Skin epidermis (tissue), 12 donors: ENCODE data around the gene C3orf52.
"Not testable (repeated sequence)": the region's sequence is repeated elsewhere in the genome, so short reads cannot be mapped to it uniquely, and the experiment has no call there.

Experiments used
- H3K27ac ChIP-seq, 21 experiments: fragments of 200-600 bp; sonication (generic) in 11 of 21; one replicate each; pipeline ENCODE4 v1.5.0; 2020; ENCODE audit warnings: mild to moderate bottlenecking in 3 of 21, inconsistent platforms in 2 of 21, moderate library complexity in 2 of 21
- H3K4me3 ChIP-seq, 7 experiments: fragments of 200-600 bp; sonication (generic) in 2 of 7; one replicate each; pipeline ENCODE4 v1.5.0; 2020; ENCODE audit warnings: inconsistent platforms in 2 of 7, mild to moderate bottlenecking in 2 of 7, moderate library complexity in 1 of 7

C3orf52 gene, protein sequence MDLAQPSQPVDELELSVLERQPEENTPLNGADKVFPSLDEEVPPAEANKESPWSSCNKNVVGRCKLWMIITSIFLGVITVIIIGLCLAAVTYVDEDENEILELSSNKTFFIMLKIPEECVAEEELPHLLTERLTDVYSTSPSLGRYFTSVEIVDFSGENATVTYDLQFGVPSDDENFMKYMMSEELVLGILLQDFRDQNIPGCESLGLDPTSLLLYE

DNA sequence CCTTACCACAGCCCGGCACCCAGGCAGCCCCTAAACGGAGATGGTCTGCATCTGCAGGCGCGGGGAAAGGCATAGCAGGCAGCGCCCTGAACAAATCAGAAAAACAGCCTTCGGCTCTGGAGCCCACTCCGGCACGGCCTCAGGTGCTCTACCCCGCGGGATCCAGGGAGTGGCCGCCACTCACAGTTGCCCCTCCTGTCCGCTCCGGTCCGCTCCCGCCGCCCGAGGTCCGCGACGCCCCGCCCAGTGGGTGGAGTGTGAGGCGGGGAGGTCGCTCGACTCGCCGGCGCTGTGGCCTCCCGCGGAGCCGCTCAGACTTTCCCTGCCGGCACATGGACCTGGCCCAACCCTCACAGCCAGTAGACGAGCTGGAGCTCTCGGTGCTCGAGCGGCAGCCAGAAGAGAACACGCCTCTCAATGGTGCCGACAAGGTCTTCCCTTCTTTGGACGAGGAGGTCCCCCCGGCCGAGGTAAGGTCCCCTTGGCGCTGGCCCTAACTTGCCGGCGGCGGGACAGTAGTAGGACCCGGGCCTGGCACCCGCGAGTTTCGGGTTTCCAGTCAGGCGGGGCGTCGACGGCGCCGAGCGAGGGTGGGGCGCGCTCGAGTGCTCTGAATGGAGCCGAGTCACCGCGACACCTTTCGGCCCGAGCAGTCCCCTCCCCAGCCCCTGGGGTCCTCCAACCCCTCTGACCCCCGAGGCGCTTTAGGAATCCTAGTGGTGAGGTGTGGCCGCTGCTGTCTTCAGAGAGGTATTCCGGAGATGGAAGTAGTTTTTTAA, at the start of gene C3orf52:
C3orf52 (plus strand) TSS at position 314 of the 779 bp plus-strand sequence; CDS start at position 333, 19 bp downstream.
- H3K27ac ChIP-seq, result peak within 1 kb of the TSS in 19 of 21 experiments; percentile 24 to 89 (median 77)
- peak within 1 kb of the TSS; percentile 33 to 65 (median 51) for H3K4me3 ChIP-seq

DNA sequence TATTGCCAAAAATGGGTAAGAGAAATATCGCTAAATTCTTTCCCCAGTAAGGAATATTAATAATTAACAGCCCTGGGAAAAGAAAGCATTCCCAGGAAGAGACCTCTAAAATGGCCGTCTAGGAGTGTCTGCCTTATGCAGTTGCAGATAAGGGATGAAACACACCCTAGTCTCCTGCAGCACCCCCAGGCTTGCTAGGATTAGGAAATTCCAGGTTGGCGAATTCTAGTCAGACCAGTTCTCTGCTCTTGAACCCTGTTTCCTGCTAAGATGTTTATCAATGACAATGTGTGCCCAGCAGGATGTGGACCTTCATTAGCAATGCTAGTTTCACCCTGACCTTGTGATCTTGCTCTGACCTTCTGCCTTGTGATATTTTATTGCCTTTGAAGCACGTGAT, 49.0 kb upstream of the C3orf52 start:
- not testable (repeated sequence) for H3K27ac ChIP-seq, H3K4me3 ChIP-seq

DNA sequence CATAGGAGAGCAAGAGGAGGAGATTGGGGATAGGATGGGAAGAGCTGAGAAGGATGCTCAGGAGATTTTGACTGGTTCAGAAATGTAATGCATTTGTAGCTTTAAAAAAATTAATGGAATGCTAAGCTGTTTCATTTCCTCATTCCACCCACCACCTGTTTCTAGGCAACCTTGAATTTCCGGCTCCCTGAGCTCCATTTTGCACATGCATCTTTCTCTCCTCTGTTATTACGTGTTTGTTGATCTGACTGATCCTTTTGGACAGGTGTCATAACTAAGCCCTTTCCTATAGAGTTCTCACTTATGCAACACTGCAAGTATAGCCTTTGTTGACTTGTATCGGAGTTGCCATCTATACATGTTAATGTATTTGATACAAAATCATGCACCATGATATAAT, 47.3 kb upstream of the C3orf52 start:
- no peak overlapping the region for H3K27ac ChIP-seq

DNA sequence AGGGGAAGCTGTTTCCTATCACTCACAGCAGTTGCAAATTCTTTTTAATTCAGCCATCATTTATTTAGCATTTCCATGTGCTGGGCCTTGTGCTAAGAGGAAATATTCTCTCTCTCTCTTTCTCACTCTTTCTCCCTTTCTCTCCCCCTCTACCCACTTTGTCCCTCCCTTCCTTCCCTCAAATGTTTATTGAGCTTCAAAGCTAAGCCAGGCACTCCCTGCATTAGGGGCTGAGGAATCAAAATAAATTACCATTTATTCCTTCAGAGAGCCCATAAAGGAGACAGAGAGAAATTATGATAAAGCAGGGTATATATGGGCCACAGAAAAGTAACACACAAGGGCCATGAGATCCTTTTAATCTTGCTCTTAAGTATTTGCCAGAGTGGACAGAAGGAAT, 44.9 kb upstream of the C3orf52 start:
- Histone ChIP-seq H3K4me3 (no peak overlapping the region), H3K27ac (no peak overlapping the region)

More for the DNA sequence above, 47.3 kb upstream of the C3orf52 start:
- H3K4me3 ChIP-seq, result no peak overlapping the region

DNA sequence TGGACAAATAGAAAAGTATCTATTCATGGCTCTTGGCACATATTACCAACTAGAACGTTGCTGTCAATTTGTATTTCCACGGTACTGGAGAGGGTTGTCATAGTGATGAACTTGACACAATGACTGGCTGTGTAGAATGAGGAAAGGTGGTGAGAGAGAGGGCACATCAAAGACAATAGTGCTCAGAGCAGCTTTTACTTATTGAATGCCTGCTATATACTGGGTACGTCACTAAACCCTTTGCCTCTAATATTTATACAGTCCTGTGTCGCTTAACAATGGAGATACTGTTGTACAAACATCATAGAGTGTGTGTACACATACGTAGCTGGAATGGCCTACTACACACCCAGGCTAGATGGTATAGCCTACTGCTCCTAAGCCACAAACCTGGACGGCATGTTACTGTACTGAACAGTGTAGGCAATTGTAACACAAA, 43.3 kb upstream of the C3orf52 start:
- H3K4me3 ChIP-seq, result no peak overlapping the region
- H3K27ac ChIP-seq, result no peak overlapping the region

DNA sequence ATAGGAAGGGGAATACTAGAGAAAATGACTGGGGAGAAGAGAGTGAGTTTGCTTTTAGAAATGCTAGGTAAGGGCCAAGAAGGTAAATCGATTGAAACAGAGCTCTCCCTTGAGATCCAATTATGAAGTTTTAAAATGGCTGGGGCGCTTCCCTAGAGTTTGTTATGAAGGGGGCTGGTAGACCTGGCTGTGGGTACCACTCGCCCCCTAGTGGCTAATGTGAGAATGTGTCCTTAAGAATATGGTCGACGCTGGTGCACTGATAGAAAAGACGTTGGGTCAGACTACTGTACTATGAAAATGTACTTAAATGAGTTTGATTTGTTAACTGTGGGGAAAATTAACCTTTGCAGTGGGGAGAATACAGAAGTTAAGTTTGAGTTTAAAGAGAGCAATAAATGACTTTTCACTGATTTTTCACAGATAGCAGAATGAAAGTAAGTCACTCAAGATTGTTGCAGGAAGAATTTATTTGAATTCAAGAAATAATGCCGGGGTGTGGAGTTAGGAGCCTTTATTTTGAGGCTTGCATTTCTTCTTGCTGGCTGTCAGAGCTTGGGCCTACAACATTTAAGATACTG, 42.5 kb upstream of the C3orf52 start:
- Histone ChIP-seq H3K27ac (no peak overlapping the region), H3K4me3 (no peak overlapping the region)

DNA sequence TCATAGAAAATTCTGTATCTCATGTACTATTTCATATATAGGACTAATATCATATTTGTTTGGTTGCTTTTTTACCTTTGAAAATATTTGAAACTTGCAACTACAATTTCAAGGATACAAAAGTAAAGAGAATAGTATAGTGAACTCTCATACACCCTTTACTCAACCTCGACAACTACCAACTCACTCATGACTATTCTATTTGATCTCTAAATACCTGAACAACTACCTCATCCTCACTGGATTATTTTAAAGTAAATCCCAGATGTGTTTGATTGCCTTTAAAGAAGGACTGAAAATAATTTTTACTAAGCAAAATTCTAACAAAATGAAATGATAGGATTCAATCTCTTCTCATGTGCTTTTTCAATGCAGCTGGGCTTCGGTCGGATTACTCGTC, 39.6 kb upstream of the C3orf52 start:
- Histone ChIP-seq H3K4me3 (no peak overlapping the region), H3K27ac (no peak overlapping the region)

DNA sequence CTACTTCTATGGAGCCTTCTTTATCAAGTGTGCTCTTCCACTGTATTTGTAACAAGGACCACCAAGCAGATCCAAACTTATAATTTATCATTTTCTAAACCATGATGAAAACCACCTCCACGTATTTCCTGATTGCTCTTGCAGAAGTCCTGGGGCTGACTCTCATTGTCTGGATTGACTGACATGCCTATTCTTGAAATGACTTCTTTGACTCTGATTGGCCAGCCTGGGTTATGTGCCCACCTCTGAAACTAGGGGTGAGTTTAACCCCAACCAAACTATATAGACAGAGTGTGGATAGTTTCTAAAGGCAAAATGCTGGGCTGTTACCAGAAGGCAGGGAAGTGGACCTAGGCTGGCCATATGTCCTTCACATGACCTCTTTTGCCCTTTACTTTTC, 38.9 kb upstream of the C3orf52 start:
- no peak overlapping the region for H3K4me3 ChIP-seq

DNA sequence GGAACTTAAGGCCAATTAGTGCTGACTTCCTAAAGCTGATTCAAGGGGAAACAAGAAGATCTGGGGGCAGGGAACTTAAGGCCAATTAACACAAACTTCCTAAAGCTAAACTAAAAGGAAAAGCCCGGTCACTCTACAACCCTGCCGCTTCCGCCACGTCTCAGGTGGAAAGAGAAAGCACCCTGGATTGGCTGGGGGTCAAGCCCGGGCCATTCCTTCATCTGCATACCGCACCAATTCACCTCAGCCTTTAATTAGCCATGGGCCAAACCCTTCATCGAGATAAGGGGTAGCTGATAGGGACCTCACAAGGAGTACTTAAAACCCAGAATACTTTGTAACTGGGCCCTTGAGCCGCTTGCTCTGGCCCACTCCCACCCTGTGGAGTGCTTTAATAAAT, 37.3 kb upstream of the C3orf52 start:
- no peak overlapping the region for H3K4me3 ChIP-seq

More for the DNA sequence above, 38.9 kb upstream of the C3orf52 start:
- no peak overlapping the region for H3K27ac ChIP-seq

DNA sequence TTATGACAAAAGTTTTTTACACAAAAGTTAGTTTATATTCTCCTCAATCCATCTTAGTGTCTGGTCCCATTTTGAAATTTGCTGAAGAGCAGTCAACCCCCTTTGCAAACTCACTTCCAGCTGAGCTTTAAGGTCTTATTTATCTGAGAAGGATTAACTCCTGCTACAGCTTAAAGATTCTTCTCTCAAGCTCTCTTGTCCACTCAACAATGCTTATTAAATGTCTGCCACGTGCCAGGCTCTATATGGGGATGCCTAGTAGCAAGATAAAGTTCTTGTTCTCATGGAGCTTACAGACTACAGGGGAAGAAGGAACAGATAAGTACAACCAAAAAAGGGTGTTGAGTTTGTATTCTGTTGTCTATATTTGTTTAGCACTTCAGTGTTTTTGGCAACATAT, 33.0 kb upstream of the C3orf52 start:
- Histone ChIP-seq H3K4me3 (no peak overlapping the region), H3K27ac (no peak overlapping the region)

More for the DNA sequence above, 37.3 kb upstream of the C3orf52 start:
- H3K27ac ChIP-seq, result no peak overlapping the region

DNA sequence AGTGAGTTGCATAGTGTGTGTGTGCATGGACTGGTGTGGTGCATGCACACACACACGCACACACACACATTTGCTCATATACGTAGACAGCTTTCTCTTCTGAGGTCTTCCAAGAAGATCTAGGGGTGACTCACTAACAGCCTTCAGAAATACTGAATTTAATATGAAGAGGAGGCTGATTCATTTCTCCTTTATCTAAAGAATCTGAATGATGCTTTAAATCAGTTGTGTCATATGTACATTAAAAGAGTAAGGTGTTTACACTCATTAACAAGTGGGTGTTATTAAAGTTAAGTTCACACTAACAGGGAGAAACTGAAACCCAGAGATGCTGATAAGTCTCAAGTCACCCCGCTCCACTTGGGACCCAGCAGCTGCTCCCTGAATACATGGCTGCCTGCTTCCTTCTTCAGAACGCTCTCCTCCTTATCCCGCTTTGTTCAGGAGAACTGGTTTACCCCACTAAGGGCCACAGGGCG, 29.7 kb upstream of the C3orf52 start:
- Histone ChIP-seq H3K27ac (no peak overlapping the region), H3K4me3 (no peak overlapping the region)

DNA sequence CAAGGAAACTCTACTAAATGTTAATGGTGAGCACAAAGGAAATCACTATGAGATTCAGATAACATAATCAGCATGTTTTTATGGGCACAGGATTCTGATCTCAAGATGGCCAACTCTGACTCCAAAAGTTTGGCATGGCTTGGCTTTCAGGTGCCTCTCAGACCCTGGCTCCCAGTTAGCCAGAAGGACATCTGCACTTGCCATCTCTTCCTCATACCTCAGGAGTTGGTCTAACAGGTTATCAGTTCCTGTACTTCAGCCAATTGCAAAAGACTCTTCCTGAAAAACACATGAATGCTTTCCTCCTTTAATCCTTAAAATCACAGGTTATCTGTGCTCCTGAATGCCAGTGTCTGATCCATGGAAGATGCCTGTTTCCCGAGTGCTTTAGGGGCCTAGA, 26.7 kb upstream of the C3orf52 start:
- Histone ChIP-seq H3K4me3 (no peak overlapping the region), H3K27ac (no peak overlapping the region)

DNA sequence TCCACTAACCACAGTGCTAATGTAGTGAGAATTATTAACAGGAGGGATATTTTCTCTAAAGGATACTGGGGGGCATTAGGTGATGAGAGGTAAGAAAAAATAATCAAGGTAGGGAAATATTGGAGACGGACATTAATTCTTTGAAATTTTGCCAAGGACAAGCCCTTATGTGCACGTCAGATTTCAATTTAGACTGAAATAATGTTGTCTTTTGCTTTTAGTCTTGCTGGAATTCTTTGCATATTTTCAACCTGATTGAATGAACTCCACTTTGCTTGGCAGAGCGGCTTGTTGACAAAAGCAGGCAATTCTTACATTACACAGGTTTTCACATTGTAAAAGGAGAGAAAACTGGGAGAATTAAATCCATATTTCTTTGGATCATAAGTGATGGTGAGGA, 25.0 kb upstream of the C3orf52 start:
- Histone ChIP-seq H3K4me3 (no peak overlapping the region), H3K27ac (no peak overlapping the region)

DNA sequence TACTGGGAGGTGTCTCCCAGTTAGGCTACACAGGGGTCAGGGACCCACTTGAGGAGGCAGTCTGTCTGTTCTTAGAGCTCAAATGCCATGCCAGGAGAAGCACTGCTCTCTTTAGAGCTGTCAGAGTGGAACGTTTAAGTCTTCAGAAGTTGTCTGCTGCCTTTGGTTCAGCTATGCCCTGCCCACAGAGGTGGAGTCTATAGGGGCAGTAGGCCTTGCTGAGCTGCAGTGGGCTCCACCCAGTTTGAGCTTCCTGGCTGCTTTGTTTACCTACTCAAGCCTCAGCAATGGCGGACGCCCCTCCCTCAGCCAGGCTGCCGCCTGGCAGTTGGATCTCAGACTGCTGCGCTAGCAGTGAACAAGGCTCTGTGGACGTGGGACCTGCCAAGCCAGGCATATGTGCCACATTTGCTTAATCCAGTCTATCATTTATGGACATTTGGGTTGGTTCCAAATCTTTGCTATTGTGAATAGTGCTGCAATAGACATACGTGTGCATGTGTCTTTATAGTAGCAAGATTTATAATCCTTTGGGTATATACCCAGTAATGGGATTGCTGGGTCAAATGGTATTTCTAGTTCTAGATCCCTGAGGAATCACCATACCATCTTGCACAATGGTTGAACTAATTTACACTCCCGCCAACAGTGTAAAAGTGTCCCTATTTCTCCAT, 13.7 kb upstream of the C3orf52 start:
- peak overlapping the region in 7 of 21 experiments; percentile 4 to 55 (median 29) for H3K27ac ChIP-seq
- not testable (repeated sequence) for H3K4me3 ChIP-seq

DNA sequence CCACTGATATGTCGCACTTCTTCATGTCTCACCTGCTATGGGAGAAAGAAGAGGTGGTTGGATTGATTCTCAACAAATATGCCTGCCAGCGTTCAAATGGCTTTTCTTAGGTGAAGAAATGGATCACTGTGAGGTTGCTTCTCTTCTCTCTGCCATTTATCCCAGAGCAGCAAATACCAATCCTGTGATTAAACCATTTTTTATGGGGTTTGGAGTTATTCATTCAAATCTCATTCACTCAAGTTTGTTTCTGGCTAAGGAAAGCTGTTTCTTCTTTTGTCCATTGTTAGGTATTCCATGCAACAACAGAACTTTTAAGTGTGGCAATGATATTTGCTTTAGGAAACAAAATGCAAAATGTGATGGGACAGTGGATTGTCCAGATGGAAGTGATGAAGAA, 12.2 kb upstream of the C3orf52 start:
- H3K27ac ChIP-seq, result peak overlapping the region in 9 of 21 experiments; percentile 18 to 67 (median 48)
- H3K4me3 ChIP-seq, result no peak overlapping the region

DNA sequence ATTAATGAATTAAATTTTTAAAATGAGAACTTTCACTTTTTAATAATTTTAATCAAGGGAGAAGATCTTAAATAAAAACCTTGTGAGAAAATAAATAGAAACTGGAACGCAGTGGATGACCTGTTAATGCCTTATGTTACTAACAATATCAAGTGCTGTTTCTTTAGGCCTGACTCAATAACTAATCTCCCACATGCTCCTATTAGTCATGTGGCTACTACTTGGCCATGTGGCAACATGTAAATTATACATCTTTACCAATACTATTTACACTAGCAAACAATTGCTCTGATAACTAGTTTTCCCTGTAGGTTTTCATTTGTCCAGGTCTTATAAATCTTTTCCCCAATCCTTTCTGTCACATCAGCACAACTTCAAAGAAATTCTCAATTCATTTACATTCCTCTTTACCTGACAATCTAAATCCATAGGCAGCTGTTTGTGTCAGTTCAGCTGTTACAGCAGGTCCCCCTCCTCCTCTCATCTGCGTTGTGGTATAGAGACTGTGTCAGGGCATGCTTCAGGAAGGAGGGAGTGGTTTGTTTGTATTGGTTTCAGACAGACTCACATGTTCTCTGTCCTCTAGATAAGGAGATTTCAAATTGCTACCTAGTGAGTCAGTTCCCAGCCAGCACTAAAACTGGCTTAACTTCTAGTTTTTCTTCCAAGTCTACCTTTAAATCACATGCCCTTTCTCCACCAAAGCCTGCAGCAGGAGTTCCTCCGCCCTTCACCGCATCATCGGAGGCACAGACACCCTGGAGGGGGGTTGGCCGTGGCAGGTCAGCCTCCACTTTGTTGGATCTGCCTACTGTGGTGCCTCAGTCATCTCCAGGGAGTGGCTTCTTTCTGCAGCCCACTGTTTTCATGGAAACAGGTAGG, 11.3 kb upstream of the C3orf52 start:
- no peak overlapping the region for H3K4me3 ChIP-seq
- H3K27ac ChIP-seq, result peak overlapping the region in 13 of 21 experiments; percentile 2 to 67 (median 54)

DNA sequence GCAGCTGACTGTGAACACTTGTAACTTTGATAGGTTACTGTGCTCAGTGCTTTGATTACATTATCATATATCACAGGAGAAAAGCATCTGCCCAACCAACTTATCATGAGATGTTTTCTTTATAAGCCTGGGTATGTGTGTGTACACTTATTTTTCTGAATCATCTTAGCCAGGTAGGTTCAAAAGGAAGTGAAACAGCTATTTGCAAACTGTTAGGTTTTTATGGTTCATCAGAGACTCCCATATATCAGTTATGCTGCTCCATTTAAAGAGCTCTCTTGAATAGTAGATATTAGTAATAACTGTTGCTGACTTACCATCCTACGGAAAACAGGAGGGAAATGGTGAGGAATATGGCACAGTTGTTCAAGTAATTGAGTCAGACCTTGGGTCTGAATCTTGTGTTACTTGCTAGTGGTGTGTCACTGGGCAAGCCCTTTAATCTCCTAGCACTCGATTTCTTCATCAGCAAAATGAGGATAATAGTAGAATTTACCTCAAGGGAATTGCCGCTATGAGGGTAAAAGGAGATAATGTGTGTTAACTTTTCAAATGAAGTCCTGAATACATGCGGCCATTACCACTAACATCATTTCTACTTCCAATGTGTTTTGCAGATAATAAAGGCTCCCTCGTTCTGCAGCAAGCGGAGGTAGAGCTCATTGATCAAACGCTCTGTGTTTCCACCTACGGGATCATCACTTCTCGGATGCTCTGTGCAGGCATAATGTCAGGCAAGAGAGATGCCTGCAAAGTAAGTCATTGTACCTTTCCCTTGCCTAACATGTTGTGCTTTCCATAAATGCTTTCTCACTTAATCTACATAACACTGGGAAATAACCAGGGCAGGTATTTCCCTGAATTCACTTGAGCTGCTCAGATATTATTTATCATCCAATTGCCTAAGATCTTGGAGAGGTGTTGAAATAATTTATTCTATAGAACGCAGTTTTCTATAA, 7.8 kb upstream of the C3orf52 start:
- Histone ChIP-seq H3K27ac (no peak overlapping the region), H3K4me3 (no peak overlapping the region)

DNA sequence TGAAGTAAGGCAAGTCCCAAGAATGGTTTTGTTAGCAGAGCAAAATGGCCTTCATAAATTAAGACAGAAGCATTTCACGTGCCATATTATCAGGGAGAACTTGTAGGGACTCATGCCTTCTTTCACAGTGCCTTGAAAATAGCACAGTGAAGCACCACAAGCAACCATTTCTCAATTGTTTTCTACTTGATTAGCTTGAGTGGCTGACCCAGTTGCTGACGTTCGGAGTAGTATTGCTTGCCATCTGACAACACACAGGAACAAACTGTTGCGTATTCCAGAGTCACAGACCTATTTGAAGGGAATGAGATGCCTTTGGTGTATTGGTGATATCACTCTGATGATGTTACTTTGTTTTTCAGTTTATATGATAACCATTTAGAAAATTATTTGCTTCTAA, 3.0 kb upstream of the C3orf52 start:
- Histone ChIP-seq H3K4me3 (no peak overlapping the region), H3K27ac (peak overlapping the region in 1 of 21 experiments; percentile 51)
